ENCODE measurements around the gene SND1.
"Not testable (repeated sequence)": the region's sequence is repeated elsewhere in the genome, so short reads cannot be mapped to it uniquely, and the experiment has no call there.

SND1 gene

DNA sequence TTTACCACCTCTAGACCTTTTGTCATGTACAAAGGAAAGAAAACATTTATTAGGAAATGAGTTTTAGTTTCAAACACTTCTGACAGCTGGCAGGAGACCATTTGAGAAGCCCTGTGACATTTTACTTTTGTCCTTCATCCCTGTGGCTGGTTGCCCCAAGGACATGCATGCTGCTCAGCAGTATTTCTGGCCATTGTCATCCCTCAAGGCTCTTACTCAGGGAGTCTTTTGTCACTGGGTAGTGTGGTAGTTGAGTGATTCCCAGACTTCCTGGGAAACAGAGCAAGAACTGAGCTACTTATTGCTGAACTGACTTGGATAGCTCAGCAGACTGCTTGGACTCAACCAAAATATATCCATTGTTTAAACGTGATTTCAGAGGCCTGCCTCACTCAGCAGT is 236.4 kb downstream of the SND1 start:
- no peak for DNase-seq (ENCODE audit: low read depth in 2 of 2)

DNA sequence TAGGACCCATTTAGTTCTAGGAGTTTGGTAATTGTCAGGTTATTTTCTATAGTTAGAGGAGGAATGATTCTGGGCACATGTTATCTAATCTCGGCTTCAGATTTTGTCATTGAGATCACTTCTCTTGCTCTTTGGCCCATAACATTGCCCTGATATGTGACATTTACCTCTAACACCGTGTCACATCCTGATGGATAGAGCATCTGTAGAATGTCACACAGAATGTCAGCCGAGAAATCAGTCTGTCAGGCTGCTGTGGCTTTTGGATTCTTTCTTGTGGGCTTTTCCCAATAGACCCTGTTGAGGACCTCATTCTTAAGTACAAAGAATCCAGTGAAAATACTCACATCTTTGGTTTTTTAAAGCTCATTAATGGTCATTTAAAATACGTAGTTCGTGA is 236.8 kb downstream of the SND1 start:
- no peak for DNase-seq (ENCODE audit: low read depth in 2 of 2)

DNA sequence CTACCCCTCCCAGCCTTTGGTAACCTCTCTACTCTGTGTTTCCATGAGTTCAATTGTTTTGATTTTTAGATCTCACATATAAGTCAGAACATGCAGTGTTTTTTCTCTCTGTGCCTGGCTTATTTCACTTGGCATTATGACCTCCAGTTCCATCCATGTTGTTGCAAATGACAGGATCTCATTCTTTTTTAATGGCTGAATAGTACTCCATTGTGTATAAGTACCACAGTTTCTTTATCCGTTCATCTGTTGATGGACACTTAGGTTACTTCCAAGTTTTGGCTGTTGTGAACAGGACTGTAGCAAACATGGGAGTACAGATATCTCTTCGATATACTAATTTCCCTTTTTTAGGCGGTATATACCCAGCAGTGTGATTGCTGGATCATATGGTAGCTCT is 237.7 kb downstream of the SND1 start:
- no peak for DNase-seq (ENCODE audit: low read depth in 2 of 2)

DNA sequence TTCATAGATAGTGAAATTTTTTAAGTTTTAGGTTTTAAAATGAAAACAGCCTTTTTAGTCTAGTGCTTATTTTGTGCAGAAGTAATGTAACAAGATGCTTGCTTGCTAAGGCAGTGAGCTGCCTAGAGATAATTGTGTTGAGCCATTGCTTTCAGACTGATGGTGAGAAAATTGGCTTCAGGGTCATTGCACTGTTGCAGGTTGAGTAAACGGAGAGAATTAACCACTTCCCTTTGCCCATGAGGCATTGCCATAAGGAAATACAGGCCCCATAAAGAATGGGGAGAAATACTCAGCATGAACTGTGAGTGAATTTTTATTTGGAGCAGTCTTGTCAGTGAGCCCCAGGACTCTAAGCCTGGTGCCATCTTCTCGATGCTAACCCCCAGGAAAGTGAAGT is 238.7 kb downstream of the SND1 start:
- DNase-seq (ENCODE audit: low read depth in 2 of 2): no peak

DNA sequence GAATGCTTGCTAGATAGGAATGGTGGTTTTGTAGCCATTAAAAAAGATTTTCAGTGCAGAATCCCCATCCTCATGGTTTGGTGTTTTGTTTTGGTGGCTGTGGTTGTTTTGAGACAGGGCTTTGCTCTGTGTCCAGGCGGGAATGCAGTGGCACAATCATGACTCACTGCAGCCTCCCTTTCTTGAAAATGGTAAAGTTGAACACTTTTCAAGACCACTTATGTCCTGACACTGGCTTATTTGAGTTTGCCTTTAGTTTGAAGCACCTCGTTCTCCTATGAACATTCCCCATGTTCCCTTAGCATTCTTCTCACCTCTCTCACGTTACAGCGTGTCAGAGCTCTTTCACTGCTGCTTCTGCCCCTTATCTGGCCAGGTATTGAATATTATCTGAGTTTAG is 239.2 kb downstream of the SND1 start:
- no peak for DNase-seq (ENCODE audit: low read depth in 2 of 2)

DNA sequence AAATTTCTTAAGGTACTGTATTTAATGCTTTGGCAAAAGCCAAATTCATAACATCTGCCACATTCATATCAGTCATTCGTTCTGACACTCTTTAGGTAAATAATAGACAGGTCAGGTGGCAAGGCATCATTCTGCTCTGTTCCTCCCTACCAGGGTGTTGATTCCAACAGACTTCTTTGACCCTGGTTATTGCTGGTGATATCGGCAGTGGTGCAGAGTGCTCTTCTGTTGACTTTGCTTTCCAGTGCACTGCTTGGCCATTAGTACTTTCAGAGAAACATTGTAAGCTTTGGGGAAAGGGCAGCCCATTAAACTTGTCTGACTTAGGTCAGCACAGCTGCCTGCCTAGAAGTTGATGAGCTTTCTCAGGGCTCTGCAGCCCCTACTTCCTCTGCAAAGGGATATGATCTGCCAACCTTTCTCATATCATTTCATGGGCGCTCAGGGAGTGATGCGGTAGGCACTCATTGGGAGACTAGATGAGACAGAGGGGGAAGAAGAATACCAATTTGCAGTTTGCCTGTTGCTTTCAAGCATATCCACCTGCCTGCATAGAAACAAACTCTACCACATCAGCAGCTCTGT is 240.0 kb downstream of the SND1 start:
- no peak for DNase-seq (ENCODE audit: low read depth in 2 of 2)

DNA sequence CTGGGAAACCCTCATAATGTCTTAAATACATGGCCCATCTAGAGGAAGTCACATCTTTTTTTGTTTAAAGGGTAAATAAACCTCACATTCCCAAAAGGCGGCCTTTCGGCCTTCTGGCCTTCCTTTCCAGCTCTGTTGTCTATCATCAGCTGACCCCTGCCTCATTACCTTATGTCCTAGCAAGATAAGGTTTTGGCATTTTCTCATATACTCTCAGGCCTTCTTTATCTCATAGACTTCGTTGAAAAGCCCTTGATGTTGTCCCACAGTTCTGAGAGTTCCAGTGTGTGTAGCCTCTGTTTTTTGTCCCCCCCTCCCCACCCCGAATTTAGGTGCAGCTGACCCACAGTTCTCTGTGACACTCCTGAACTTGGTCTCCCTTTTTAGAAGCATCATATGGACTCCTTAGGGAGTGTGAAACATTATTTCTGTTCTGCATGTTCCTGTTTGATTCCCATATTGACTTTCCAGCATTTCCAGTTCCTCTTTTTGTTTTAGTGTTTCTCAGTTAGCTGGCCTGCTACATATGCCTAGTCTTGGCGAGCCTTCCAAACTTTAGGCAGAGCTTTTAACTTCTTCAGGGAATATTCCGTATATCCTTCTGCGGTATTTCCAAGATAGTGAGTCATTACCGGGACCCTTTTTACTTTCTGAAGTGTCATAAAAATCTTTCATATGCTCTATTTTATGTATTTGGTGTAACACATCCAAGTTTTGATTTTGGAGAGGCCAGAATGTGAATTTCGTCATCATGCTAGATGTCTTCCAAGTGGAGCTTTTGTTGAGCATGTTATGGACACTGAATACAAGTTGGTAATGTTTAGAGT is 240.7 kb downstream of the SND1 start:
- DNase-seq (ENCODE audit: low read depth in 2 of 2): peak; percentile 40 to 50

DNA sequence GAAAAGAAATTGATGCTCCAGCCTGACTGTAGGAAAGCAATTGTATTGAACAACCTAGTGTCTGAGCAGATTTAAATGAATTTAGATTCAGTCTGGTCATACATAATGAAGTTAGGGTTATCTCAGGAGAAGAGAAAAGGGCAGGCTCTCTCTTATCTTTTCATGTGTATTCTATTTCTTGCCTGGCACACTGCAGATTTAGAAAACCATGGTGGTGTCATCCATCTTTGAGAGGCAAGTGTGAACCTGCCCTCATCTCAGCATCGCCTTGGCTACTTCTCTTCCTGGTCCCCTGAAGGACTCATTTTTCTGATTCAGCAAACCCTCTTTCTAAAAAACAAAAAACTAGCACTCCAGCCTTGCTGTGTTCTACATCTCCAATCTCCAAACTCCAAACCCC is 241.6 kb downstream of the SND1 start:
- no peak for DNase-seq (ENCODE audit: low read depth in 2 of 2)

DNA sequence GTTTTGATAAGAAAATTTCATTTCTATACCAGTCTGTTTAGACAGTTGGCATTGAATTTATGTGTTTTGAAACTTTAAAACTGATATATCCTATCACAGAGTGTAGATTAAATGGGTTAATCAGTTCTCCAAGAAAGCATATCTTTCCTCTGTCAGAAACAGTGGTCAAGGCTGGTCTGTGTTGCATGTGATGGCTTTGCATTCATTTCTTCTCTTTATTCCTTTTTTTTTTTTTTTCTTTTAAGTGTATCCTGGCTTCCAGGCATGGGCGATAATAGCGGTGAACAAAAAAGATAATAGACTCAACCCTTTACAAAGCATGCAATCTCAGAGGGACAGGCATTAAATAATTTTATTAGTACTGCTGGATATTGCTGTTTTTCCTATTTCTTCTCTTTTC is 242.6 kb downstream of the SND1 start:
- DNase-seq (ENCODE audit: low read depth in 2 of 2): no peak

DNA sequence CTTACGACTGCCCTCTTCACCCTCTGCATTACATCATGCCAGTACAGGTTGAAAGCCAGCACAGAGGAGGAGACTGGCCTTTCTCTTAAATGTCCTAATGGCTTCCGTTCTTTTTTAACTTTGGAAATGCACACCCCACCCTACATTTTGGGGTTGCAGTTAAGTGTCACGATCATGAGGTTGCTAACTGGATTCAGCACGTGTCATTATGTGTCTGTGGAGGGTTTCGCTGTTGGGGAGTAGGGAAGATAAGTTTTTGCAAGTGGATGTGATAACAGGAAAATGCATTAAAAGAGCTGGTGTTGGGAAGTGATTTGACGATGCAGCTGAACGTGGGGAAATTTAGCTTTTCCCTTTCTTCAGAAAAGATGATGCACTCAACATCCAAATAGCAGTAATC is 243.4 kb downstream of the SND1 start:
- DNase-seq (ENCODE audit: low read depth in 2 of 2): no peak

DNA sequence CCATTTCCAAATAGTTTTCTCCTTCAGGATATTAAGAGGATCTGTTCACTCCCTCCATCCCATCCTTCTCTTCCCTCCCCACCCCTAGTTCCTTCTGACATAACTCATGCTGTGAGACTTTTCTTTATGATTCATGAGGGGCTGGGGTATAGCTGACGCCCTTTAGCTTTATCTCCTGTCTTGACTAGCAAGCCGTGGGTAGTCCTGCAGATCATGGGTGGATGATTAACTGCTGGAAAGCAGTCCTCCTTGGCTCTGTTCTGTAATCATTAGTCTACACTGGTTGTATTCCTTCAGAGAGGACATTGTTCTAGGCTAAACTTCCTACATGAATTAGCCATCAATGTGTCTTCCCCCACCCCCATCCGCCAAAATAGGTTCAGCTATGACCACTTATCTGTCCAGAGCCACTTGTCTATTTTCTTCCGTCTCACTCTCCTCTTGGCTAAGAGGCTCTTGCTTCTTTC is 243.9 kb downstream of the SND1 start:
- DNase-seq (ENCODE audit: low read depth in 2 of 2): no peak

DNA sequence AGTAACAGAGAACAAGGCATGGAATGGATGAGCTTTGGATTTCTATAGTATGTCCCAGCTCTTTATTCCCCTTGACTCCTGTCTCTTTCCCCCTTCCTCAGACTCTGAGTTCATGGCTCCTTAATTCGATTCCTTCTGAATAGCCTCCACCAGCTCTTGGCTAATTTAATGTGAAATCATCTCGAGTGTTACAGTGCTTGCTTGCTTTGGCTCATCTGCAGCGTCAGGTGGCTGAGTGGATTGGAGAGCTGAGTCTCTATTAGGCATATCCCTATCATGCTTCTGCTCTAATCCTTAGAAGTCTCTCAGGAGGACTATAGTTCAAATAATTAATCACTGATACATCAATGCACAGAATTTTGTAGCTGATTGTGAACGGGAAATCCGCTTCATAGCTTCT is 244.7 kb downstream of the SND1 start:
- no peak for DNase-seq (ENCODE audit: low read depth in 2 of 2)

DNA sequence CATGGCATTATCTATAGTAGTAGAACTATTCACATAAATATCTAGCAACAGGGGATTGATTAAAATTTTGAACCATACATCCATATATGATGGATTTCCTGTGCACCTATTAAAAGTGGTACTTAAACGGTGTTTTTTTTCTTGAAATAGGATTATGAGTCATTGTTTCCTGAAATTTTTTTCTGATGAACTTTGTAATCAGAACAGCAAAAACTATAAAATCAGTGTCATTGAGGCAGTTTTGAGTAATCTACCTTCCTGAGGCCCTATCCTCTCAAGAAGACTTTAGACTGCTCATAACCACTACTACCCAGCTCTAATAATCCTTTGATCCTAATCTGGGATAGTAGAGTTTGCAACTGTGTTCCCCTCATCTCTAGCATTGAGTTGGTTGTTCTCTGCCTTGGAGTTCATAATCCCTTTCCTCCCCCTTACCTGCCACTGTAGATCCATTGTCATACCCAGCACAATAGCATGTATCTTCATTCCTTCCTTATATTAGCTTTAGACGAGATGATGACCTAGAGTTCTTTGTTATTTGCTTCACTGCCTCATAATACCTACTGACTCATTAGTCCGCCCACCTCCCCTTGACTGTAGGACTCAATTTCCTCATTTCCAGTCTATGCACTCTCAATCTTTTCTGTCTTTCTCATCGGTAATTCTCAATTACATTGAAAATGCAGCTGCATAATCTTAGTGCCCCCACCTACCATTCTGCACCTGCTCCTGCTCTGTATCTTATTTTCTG is 245.9 kb downstream of the SND1 start:
- DNase-seq (ENCODE audit: low read depth in 2 of 2): no peak

DNA sequence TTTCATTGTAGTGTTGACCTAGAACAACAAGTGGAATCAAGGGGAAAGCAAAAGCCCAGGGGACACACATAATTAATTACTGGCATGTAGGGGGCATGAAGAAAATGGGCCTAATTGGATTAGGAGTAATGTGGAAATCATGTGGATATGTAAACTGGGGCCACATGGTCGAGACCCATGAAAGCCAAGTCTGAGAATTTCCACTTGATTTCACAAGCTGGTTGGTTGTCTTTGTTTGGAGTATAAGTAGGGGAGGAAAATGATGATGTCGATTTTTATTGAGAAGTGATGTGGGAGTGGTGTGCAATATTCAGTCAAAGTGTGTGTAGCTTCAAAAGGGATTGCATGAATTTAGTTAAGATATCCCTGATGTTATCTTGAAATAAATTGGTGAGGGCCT is 247.4 kb downstream of the SND1 start:
- no peak for DNase-seq (ENCODE audit: low read depth in 2 of 2)

DNA sequence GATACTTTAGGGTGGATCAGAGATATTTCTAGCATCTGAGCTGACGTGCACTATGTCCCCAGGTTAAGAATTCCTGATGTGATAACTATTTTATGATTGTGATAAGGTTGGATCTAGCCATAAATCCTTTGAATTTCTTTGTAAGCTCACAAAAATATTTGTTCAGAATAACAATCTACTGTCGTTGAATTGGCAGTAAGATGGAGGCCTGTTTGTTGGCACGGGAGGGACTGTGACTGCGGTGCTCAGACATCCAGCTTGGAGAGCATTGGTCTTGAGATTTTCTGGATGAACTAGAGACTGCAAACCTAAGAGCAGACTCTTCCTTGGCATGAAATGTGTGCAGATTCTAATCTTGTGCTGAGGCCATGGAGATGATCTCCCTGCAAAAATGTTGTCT is 248.1 kb downstream of the SND1 start:
- DNase-seq (ENCODE audit: low read depth in 2 of 2): no peak

DNA sequence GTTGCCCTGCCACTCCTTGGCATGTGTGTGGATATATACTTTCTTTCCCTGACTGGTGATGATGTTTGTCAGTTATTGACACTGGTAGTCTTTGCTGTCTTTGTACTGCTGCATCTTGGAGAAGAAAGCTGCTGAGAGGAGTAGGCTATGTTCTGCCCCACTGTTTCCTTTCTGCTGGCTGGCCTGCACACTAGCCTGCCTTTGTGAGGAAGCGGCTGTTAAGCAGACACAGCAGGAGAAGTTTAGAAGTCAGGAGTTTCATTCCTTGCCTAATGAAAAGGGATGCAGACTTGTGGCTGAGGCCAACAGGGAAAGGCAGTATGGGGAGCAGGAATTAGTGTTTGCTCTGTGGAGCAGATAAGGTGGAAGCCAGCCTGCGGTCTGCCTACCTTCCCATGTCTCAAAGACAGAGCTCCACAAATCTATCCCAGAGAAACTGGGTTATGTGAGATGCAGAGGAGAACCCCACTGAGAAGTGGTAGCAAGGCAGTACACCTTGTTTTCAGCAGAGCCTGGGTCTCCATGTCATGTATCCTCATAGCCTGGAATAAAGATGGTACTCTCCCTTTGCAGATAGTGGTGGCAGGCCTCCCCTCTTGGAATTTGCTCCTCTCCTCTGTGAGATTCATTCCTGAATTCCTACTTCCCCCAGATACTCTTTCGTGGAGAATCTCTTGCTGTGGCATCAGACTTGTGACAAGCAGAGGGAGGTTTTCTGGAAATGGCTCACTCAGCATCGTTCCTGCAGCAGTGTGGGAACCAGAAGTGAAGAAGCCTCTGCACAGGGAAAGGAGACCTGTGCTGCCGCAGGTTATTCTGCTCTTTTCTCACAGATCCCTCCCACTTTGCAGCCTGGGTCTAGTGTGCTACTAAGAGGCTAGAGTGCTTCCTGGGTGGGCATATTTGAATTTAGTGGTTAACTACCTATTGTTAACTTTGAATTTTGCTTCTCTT is 249.0 kb downstream of the SND1 start:
- DNase-seq (ENCODE audit: low read depth in 2 of 2): no peak

DNA sequence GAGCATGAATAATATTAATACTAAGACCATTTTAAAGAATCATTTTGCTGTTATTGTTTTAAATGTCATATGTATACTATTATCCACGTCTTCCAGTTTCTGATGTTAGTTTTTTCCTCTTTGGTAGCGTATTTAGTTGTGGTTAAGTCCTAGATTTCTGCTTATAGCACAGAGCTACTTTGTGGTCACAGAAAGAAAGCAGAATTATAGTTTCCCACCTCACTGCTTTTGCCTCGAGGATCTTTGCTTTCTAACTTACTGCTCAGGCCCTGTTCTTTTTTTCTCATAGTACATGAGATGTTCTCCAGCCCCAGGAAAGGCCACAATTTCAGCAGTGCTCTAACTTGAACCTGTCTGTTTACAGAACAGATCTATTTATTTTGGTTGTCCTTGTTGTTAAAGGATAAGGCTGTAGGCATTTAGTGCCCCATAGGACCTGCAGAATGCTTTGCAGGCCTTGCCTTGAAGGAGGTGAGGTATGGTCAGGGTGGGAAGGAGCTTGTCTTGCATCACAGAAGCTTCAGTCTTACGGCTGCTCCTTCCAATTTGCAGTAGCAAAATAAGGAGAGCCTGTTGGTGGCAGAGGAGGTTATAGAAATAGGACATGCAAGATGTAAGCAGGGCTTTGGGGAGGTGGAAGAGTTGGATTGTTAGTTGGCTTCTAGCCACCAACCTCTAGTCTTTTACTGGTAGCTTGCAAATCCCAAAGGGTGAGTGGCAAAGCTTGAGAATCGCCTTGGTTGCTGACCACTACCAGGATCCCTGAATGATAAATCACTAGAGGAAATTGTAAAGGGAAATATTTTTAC is 250.1 kb downstream of the SND1 start:
- no peak for DNase-seq (ENCODE audit: low read depth in 2 of 2)

DNA sequence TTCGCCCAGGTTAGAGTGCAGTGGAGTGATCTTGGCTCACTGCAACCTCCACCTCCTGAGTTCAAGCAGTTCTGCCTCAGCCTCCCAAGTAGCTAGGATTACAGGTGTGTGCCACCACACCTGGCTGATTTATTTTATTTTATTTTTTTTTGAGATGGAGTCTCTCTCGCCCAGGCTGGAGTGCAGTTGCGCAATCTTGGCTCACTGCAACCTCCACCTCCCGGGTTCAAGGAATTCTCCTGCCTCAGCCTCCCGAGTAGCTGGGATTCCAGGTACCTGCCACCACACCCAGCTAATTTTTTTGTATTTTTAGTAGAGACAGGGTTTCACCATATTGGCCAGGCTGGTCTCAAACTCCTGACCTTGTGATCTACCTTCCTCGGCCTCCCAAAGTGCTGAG is 250.8 kb downstream of the SND1 start:
- not testable (repeated sequence) for DNase-seq (ENCODE audit: low read depth in 2 of 2)

DNA sequence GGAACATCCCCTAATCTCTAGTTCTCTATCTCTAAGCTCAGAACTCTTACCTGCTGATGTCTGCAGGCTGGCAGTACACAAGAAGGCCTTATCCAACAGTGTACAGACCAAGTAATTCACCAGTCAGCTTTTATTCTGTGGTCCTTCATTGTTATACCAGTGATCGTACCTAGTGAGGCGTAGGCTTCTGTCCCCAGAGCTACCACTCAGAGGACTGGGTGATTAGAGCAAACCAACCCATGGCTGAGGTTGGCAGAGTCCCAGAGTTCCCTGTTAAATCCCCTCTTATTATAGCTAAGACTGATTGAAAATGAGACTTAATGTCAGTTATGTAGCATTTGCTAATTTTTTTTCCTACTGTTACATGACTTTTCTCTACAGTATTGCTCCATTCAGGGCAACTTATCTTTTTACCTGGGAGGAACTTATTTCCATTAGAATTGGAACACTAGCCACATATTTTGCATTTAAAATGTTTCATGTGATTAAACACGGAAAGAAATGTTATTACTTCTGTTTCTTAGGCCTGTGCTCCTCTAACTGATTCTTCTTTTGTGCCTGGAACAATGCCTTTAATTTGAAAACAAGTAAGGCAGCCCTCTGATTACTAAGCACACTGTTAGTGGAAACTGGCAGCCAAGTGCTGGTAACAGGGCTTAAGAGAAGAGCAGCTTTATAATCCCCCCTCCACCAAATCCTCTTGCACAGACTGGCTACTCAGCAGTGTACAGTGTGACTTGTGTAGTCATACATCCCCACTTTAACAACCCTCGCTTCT is 252.1 kb downstream of the SND1 start:
- no peak for DNase-seq (ENCODE audit: low read depth in 2 of 2)

DNA sequence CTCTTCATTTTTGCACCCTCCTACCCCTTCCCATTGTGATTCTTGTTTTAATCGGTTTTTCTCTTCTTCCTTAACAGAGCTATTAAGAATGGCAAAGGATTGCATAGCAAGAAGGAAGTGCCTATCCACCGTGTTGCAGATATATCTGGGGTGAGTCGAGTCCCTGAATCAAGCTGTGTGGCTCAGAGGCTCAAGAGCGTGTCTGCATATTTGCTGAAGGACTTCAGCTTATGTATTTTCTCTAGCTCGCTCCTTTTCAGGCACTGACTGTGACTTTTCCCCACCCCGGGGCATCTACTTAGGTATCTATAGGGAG is 252.6 kb downstream of the SND1 start:
- no peak for DNase-seq (ENCODE audit: low read depth in 2 of 2)

Data from fibroblast of skin of left quadriceps (primary cell).